Hippocampal formation (tissue), 2 donors: ENCODE measurements around the gene ANKS1B.
"Not testable (repeated sequence)": the region's sequence is repeated elsewhere in the genome, so short reads cannot be mapped to it uniquely, and the experiment has no call there.

Experiments used
- DNase-seq, 2 donors: peaks; one replicate each; lab custom pipeline; 2025; lab: John Stamatoyannopoulos, UW

ANKS1B gene

DNA sequence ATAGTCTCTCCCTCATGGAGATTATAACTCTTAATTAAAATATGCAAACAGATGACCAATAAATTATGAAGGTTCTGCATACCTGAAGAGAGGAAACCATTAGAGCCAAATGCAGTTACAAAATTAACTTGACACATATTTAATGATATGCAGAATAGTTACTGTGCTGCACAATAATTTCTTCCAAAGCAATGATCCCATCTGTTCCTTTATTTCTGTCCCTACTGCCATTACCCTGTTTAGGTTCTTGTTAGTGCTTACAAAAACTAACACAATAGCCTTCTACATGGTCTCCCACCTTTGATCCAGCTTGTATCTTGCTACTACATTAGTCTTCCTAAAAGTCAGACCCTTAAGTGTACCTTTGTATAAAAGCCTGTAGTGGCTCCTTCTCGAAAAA is 928.5 kb downstream of the ANKS1B start:
- no peak for DNase-seq

GRCh38 chr12:99055299-99055698 is 929.4 kb downstream of the ANKS1B start:
- DNase-seq, result no peak

DNA sequence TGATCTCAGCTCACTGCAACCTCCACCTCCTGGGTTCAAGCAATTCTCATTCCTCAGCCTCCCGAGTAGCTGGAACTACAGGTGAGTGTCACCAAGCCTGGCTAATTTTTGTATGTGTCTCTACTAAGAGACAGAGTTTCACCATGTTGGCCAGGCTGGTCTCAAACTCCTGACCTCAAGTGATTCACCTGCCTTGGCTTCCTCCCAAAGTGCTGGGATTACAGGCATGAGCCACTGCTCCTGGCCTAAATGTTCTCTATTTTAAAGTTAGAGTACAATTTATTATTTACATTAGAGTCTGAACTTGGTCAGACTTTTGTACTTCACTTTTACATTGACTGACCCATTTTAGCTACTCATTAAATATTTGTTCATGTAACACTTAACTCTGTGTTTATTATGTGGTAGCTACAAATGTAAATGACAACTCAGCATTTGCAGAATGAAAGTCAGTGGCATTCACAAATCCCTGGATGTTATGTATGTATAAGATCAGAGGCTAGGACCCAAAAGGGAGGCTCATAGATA is 930.1 kb downstream of the ANKS1B start:
- no peak for DNase-seq

- DNase-seq, result no peak
Measured at GRCh38 chr12:99053616-99054362, 930.9 kb downstream of the ANKS1B start.

GRCh38 chr12:99049774-99050173 is 935.0 kb downstream of the ANKS1B start:
- DNase-seq, result no peak

GRCh38 chr12:99045158-99045557 is 939.6 kb downstream of the ANKS1B start:
- DNase-seq, result no peak

DNA sequence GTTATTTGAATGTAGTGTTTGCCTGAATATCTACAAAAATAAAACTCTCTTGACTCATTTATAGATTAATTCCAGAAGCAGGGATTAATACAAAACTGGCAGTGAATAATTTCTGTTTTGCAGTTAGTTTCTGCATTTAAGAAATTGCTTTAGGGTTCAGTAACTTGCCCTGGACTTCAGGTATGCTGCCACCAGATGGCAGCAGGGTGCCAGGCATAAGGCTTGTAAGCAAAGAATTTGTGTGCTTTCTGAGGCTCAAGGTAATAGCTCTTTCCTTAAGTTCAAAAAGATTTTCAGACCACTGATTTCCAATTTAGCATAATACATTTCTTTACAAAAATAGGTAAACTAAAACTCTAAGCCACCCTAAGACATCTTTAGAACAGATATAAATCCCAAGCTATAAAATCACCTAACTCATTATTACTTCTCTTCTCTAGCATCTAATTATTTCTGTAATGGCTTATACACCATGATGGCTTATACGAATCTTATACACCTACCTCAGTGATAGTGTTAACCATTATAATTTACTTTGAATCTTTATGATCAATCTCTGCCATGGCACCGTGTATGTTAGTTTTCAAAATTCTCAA is 941.3 kb downstream of the ANKS1B start:
- DNase-seq, result peak; percentile 10 to 47

- DNase-seq, result no peak
Measured at GRCh38 chr12:99042226-99042625, 942.5 kb downstream of the ANKS1B start.

DNA sequence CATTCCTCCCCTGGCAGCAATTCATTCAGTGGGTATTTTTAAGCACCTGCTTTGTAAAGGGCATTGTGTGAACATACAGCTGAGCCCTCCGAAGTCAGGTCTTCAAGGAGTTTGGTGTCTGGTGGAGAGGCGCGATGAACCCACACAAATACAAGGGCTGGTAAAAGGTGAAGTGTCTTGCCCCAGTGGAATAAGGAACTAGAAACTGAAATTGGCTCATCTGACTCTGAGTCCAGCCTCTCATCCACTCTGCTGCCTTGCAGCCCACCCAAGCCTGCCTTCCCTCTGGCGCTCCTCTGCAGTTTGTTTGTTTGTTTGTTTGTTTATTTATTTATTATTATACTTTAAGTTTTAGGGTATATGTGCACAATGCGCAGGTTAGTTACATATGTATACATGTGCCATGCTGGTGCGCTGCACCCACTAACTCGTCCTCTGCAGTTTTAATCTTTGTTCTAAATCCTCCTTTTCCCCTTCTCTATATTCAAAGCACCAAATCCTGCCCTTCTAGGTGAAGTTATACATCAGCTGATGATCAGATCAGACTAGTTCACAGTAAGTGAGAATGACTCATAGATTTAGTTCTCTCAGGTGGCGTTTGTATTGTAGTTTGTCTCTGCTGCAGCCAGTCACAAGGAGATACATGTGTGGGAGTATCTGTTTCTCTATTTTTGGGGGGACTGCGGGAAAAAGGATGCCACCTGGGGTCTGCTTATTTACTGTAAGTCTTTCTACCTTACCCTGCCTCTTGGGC is 945.2 kb downstream of the ANKS1B start:
- DNase-seq, result no peak

DNA sequence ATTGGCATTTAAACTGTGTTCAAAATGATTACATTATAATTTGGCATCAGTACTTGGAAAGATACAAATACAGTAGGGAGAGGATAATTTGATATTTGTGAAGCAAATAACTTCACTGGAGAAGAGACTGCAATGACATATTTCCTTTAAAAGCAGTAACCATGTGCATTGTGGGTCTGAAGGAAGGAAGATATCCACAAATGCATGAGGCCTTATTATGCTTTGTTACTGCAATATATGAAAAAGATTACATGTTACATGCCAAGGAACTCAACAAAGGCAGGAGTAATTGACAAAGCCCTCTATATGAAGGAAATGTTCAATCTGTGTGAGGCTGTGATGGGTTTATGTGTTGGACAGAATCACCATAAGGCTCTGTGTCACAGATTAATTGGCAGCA is 948.2 kb downstream of the ANKS1B start:
- no peak for DNase-seq

GRCh38 chr12:99035803-99036202 is 948.9 kb downstream of the ANKS1B start:
- no peak for DNase-seq

DNA sequence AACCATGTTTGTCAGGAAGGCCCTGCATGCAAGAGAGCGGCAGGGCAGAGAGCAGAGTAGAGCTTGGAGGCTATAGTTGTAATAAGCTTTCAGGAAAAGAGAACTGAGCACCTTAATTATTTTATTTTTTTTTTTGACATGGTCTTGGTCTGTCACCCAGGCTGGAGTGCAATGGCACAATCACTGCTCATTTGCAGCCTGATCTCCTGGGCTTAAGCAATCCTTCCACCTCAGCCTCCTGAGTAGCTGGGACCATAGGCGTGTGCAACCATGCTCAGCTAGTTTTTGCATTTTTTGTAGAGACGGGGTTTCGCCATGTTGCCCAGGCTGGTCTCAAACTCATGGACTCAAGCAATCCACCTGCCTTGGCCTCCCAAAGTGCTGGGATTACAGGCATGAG is 950.5 kb downstream of the ANKS1B start:
- DNase-seq, result not testable (repeated sequence)

DNA sequence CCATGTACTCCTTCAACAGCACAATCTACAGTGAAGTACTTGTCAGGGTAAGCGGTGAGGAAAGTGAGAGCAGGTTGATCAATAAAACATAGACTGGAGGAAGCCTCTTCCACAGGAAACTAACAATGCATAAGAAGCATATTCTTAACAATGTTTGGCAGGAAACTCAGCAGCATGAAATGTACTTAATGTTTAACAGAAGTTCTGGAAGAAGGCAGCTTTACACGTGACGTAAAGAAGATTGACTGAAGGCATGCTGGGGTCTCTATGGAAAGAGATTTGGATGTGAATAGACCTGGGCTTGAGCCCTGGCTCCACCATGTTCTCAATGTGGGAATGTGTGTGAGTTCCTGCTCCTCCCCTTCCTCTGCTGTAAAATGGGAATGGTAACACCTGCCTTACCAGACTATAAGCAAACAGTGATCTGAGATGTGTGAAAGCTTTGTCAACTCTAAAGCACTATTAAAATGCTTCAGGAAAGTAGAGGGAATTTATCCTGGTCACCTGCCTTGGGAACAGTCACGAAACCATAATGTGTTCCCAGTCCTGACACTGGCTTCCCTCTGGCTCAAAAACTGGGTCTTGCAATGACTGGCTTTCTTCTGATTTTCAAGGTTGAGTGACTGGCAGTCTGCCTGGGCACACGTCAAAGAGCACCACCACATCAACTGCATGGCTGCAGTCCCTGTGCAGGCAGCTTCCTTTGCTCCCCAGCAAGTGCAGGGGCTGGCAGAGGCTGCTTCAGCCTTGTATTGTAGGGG is 955.0 kb downstream of the ANKS1B start:
- DNase-seq, result no peak

- DNase-seq, result no peak
Measured at GRCh38 chr12:99027461-99027860, 957.3 kb downstream of the ANKS1B start.

DNA sequence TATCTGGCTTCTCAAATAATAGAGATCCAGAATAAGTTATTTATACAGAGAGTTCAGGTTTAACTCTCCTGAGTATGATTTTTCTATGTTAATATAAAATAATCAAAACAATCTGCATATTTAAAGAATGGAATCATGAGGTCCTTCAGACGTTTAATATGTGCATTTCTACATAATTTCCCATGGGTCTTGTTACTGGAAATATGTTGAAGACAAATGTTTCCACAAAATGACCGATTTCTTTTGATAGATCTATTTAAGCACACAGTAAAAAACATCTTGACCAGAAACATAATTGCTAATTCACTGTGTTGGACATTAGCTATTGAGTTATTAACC is 957.7 kb downstream of the ANKS1B start:
- DNase-seq, result no peak

GRCh38 chr12:99026332-99027054 is 958.2 kb downstream of the ANKS1B start:
- DNase-seq, result no peak

DNA sequence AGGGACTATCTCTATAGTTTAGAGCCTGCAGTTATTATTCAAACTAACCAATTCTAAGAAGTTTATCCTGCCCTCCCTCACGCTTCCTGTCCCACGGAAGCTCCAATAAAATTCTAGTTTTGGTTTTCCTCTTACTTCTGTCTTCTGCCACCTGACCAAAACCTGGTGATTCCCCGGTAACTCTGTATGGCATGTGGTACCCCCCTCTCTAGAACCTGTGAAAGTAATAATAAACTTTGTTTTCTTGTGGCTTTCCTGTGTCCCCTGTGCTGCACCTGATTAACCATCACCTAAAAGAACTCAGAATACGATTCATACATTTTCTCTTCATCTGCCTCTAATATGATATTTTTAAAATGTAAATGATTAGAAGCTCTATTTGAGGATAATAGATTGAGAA is 959.9 kb downstream of the ANKS1B start:
- DNase-seq, result no peak

DNA sequence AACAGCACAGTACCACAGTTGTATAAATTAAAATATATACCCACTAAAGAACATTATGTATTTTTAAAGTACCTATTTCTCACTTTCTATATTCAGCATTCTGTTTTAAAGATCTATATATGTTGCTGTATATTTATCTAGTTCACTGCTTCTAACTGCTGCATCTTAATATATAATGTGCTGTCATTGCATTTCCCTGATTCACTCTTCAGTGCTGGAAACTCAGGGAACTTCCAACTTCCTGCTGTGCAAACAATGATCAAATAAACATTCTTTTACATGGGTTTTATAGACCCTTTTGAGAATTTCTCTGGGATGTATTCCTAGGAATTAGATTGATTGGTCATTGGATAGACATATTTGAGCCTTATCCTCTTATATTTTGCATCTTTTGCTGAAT is 960.5 kb downstream of the ANKS1B start:
- no peak for DNase-seq

- no peak for DNase-seq
Measured at GRCh38 chr12:99020871-99021270, 963.9 kb downstream of the ANKS1B start.

DNA sequence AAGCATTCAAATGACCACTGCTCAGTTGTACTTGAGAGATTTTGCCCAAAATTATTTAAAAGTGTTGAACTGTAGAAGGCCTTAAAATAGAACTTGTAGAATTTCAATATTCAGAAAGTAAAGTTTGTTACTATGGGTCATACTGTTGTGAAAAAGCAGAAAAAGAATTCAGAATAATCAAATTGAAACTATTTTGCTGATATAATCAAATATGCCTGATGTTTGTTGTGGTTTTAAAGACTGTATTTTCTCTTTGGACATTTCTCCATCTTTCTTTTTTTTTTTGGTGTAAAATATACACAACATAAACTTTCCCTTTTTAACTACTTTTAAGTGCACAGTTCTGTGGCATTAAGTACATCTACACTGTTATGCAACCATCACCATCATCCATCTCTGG is 964.9 kb downstream of the ANKS1B start:
- no peak for DNase-seq

- no peak for DNase-seq
Measured at GRCh38 chr12:99017971-99018370, 966.8 kb downstream of the ANKS1B start.
